Middle frontal gyrus (tissue), 1 donor: ENCODE results near the gene TBL1X.
"Not testable (repeated sequence)": the region's sequence is repeated elsewhere in the genome, so short reads cannot be mapped to it uniquely, and the experiment has no call there.

Source experiments
- DNase-seq: peaks from one replicate; pipeline ENCODE4 v3.0.0-alpha.2; 2015; ENCODE audit warnings: low spot score; ENCODE audit errors: extremely low spot score

The TBL1X gene

DNA sequence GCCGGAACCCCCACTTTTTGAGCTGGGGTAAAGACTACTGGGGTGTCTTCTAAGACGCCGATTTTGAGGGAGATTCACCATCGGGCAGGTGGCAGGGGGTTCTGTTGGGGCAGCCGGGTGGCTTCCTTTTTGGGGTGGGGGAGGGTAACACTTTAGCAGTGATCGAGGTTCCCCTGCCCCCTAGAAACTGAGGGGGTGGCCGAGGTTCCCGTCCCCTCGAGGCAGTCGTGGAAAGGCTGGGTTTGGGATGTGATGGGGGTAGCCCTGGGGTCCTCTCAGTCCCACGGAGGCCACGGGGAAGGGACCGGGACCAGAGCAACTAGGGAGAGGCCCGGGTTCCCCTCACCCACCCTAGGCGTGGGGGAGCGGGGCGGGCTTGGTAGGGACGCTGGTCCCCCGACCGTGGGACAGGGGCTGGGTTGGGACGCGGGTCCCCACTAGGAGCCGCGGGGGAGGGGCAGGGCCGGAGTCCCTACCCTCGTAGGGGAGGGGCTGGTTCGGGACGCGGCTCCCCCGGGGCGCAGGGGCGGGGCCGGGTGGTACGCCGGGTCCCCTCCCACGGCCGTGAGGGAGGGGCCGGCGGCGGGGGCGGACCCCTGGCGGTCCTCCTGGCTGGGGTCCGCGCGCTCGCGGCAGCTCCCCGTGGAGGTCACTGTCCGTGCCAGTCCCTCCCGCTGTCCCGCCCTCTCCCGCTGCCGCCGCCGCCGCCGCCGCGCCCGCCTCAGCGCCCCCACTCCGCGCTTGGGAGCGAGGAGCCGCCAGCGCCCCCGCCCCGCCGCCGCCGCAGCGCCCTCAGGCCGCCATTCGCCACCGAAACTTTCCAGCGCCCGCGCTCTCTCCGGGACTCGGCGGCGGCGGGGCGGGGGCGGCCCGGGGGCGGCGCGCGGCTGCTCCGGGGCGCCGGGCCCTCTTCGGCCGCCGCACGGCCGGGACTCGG, at the start of gene TBL1X:
Gene TBL1X (plus strand): TSS at position 624 of the 937 bp plus-strand sequence. CDS start 188,529 bp downstream, outside the sequence.
- DNase-seq: no peak

DNA sequence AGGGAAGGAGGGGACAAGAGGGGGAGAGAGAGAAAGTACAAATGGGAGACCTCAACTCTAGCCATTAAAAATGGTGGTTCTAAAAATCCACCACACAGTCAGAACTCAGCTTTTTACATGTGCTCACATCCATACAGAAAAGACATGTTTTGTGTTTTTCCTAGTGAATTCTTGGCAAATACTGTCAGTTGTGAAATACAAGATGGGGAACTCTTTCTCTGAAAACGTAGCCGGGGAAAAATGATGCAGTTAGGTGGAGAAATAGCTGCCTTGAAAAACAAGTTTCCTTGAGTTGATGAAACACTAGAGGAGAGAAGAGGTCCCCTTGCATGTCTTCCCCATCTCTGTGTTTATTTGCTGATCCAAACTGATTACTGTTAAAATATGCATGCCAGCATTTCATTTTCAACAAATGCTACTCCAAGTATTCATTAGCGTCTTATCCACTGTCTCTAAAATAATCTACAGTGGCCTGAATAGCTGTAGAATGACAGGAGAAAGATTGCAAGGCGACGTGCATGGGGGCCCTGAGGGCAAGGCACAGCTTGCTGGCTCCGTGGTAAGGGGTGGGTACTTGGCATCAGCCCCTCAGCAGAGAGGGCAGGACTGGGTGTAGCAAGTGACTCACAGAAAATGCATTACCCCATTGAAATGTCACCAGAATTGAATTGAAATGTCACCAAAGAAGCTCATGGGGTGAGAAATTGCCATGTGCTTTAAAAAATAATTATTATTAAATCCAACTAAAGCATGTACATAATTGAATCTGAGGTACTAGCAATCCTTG, 48.1 kb upstream of the TBL1X start:
- no peak for DNase-seq

DNA sequence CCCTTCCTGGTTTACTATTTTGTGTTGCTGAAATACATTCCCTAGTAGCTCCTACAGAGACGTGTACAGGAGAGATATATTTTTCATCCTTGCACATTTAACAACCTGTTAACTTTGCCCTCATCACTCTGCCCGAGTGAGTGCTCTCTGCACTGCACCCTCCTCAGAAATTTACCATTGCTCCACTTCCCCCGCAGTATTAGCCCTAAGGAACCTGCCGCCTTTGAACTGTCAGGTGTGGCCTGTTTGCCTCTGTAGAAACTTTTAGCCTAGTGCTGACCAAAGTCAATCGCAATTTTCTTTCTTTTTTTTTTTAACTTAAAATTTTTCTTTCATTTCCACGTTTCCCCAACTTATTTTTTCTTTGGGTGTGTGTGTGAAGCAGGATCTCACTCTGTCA, 46.6 kb upstream of the TBL1X start:
- no peak for DNase-seq

DNA sequence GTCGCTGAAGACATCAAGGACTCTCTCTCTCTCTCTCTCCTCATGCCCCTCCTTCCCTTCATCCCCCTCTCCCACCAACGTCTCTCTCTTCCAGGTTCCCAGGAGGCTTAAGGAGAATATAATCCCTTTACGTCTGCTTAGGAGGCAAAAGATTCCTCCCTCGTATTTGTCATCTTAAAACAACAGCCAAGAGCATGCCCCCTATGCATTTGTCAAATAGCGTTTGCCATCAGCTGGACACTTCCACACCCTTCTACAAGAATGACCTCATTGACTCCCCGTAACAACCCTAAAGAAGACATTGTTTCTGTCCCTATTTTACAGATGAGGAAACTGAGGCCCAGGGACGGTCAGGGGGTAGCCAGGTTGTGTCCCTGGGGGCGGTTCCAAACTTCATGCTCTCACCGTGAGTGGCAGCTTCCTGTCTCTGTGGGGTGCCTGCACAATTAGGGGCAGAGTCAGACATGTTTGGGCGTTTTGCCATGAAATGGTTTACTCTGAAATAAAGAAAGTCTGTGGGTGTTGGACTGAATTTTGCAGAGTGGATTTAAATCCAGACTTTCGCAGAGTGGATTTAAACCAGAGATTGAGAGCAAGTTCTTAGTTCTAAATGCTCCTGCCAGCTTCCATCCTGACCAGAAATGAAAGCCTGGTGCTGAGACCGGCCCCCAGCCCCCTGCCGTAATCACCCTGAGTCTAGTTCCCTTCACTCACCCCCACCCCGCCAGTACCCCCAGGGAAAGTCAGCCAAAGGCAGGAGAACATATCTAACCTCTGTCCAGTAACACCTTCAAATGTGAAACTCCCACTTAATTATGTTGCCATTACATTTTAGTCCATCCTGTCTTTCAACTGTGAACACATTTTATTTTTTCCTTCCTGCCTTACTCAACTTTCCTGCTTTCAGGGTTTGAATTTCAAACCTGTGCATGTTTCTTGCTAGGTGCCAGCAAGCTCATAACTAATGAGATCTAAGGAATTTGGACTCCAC, 44.3 kb upstream of the TBL1X start:
- DNase-seq: no peak

DNA sequence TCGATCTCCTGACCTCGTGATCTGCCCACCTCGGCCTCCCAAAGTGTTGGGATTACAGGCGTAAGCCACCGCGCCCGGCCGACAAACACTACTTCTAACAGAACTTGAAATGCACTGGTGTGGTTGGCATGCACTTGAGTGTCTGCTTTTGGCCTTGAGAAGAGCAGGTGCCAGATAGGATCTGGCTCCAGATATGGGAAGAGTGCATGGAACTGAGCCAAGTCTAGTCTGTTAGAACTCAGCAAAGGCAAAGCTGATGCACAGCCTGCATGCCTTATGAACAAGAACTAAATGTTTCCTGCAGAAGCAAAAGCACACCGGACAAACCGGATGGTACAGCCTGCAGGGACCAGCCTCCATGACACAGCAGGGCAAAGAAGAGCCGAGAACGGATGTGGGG, 35.1 kb upstream of the TBL1X start:
- DNase-seq: no peak

DNA sequence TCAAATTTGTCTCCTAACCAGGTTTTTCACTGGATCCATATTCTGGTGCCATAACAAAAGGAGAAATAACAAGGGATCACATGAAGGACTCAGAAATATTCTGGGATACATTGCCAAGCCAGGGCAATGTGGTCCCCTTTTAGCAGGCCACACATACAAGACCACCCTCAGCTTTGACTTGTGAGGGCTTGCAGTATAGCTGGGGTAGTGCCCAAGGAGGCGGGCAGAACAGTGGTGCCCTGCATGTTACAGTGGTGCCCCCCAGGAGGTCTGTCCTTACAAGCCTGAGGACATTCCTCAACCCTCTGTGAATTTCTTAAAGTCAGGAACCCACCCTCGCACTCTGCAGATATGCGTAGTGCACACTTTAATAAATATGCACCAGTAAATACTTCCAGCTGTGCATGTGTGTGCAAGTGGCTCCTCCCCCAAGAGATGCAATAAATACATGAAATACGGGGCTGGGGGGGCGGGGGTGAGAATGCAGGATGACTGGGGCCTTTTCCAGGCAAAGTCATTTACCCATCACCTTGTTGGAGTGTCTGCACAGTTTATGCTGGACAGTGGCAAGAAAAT, 34.4 kb upstream of the TBL1X start:
- DNase-seq: no peak

DNA sequence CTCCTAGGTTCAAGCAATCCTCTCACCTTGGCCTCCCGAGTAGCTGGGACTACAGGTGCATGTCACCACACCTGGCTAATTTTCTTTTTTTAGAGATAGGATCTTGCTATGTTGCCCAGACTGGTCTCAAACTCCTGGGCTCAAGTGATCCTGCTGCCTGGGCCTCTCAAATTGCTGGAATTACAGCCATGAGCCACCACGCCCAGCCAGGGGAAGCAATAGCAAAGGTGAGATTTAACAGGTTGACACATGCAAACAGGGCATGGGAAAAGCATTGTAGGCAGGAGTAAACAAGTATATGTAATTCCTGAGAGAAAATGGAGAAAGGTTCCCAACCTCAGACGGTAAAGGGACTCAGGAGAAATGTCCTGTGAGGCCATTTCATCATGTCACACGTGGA, 33.6 kb upstream of the TBL1X start:
- DNase-seq: no peak

DNA sequence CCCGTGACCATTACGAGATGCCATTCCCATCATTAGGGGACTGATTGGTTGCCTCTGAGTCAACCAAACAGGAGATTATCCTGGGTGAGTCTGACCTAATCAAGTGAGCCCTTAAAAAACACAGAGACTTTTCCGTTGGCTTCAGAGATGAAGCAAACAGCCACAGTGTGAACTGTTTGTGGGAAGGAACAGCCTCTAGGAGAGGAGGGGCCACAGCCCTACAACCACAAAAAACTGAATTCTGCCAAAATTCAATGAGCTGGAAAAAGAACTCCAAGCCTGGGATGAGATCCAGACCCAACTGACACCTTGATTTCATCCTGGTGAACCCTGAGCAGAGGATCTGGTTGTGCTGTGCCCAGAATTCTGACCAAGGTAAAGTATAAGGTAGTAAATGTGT, 31.3 kb upstream of the TBL1X start:
- no peak for DNase-seq

DNA sequence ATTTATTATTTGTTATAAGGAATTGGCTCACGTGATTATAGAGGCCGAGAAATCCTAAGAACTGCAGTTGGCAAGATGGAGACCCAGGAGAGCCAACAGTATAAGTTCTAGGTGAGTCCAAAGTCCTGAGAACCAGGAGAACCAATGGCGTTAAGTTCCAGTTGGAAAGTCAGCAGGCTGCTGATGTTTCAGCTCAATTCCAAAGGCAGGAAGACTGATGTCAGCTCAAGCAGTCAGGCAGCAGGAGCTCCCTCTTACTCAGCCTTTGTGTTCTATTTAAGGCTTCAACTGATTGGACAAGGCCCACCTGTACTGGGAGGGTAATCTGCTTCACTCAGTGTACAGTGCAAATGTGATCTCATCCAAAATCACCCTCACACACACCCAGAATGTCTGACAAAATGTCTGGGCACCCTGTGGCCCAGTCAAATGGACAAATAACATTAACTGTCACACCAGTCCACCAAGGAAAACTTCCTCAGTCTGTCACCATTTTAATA, 30.8 kb upstream of the TBL1X start:
- no peak for DNase-seq

DNA sequence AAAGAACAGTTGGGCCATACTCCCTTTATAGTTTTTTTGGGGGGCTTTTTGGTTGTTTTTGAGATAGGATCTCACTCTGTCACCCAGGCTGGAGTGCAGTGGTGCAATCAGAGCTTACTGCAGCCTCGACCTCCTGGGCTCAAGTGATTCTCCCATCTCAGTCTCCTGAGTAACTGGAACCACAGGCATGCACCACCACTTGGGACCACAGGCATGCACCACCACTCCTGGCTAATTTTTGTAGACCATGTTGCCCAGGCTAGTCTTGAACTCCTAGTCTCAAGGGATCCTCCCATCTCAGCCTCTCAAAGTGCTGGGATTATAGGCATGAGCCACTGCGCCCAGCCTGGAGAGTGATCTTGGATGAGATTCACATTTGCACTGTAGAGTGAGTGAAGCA, 29.8 kb upstream of the TBL1X start:
- not testable (repeated sequence) for DNase-seq

DNA sequence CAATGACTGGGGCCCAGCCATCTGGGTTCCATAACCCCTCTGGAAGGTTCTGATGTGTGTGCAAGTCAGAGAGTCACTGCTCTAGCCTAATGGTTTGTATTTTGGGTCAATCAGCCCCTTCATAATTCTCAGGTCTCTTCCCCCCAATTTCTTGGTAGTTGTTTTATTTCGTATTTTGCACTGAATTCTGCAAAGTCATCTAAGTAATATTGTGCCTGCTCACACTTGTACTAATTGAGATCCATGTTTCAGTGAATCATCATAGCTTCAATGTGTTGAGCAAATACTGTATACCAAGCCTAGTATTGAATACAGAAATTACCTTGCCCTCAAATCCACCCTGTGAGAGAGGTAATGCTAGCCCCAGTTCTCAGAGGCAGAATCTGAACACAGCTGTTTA, 28.0 kb upstream of the TBL1X start:
- no peak for DNase-seq

DNA sequence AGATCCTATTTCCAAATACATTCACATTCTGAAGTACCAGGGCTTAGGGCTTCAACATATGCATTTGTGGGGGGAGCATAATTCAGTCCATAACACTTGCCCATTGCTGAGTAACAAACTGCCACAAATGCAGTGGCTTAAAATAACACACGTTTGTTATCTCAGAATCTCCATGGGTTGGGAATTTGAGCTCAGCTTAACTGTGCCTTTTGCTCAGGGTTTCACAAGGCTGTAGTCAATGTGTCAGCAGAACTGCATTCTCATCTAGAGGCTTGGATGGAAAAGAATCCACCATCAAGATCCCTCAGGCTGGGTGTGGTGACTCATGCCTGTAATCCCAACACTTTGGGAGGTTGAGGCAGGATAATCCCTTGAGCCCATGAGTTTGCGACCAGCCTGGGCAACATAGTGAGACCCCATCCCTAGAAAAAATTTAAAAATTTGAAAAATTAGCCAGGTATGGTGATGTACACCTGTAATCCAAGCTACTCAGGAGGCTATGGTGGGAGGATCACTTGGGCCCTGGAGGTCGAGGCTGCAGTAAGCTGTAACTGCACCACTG, 25.8 kb upstream of the TBL1X start:
- DNase-seq: no peak

DNA sequence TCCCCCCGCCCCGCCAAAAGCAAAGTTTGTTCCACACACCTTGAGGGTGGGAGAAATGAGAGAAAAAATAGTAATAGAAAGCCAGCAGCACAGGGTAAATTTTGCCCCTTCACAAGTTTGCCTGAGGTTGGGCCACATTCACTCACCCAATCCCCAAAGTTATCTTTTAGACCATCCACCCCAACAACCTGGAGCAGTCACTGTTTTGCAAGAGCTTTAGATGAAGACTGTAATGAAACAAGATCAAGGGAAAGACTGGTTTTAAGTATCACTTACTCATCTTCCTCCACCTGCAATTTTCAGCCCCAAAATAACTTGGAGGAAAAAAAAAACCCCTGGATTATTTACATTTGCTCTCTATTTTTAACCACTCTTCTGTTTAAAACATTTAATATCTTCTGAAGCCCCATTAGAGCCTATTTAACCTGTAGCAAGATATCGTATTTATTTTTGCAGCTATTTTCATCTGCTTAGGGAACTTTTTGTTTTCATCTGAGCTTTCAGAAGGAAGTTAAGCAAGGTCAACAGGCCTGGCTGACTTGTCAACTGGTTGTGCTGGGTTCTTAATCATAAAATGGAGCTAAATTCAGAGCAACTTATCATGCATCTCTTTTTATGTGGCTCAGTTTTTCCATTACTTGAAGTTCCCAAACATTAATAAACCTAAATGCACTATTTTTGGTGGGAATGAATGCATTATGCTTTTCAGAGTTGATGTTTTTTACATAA, 24.6 kb upstream of the TBL1X start:
- no peak for DNase-seq

DNA sequence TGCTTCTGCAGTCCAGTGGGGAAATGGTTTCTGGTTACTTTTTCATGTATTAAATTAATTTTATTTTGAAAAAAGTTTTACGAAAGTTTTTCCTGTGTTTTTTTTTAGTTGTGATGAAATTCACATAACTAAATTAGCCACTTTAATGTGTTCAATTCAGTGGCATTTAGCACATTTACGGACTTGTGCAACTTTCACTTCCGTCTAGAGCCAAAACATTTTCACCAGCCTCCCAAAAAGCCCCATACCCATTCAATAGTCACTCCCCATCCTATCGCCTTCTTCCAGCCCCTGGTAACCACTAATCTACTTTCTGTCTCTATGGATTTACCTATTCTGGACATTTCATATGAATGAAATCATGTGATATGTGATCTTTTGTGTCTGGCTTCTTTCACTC, 22.8 kb upstream of the TBL1X start:
- DNase-seq: no peak

DNA sequence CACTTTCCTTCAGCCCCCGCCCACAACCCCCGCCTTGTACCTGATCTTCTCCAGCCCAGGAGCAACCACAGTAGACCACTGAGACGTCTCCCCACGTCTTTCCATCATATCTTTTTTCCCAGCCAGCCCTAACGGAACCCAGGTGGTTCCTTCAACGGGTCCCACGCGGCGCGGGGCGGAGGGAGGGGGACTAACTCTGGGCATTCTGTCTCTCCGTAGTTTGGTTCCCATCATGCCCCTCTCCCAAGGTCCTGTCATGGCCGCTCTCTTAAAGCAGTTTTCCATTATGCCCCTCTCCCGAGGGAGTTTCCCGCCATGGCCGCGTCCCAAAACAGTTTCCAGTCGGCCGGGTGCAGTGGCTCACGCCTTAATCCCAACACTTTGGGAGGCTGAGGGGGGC, 21.5 kb upstream of the TBL1X start:
- no peak for DNase-seq

DNA sequence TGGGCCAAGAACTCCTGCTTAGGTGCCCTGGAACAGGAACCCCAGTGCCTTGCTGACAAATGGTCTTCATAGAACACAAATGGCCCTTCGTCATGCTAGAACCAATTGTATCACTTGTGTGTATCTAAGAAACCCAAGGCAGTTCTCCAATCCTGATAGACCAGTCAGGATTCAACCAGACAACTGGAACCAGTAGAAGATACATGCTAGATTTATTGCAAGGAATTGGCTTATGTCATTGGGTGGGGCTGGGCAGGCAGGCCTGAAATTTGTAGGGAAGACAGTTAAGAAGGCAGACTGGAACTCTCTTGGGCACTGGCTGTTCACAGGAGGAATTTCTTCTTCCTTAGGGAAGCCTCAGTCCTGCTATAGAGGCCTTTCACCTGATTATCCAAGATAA, 17.0 kb upstream of the TBL1X start:
- no peak for DNase-seq

DNA sequence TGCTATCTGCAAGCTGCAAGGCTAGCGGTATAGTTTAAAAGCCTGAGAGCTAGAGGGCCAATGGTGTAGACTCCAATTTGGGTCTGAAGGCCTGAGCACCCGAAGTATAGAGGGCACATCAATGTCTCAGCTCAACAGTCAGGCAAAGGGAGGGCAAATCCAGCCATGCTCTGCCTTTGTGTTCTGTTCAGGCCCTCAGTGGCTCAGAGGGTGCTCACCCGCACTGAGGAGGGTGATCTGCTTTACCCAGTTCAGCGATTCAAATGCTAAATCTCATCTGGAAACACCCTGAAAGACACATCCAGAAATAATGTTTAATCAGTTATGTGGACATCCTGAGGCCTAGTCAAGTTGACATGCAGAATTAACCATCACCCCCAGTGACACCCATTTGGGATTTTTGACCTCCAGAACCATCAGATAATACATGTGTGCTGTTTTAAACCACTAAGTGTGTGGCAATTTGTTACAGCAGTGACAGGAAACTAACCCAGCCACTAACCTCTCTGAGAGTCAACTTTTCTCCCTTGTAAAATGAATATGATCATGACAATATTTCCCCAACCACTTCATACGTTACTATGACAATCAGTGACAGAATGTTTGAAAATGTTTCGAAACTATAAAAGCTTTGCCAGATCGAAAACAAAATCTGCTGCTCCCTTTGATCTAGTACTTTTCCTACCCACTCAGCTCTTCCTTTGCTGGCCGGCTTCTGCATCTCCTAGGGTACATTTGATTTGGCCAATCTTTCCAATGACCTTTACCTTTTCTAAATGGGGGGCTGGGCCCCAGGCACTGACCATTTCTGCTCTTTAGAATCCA, 8.4 kb upstream of the TBL1X start:
- DNase-seq: no peak

DNA sequence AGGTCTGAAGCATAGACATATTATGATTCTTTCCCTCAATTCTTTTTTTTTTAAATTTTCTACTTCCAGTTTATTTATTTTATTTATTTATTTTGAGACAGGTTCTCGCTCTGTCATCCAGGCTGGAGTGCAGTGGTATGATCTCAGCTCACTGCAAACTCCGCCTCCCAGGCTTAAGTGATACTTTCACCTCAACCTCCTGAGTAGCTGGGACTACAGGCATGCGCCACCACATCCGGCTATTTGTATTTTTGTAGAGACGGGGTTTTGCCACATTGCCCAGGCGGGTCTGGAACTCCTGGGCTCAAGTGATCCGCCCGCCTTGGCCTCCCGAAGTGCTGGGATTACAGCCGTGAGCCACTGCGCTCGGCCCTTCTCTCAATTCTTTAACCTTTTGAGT, 6.8 kb upstream of the TBL1X start:
- DNase-seq: not testable (repeated sequence)
